ENCODE data around the gene GRM1. TPM values are rescaled to one million over a fixed set of nuclear protein-coding genes. Genes with fewer than 3 reads are reported as not detected.

Gene GRM1
- total RNA-seq, 2 experiments from 2014 or later: not detected

DNA sequence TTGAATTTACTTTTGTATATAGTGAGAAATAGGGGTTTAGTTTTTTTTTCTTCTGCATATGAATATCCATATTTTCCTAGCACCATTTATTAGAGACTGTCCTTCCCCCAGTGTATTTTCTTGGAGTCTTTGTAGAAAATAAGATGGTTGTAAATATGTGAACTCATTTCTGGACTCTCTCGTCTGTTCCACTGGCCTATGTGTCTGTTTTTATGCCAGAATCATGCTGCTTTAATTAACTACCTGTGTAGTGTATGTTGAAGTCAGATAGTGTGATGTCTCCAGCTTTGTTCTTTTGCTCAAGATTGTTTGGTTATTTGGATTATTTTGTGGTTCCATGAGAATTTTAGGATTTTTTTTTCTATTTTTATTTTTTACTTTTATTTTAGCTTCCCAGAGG lies 338.2 kb downstream of the GRM1 start:
- ATAC-seq: no peak
- CTCF ChIA-PET: no interaction called here

DNA sequence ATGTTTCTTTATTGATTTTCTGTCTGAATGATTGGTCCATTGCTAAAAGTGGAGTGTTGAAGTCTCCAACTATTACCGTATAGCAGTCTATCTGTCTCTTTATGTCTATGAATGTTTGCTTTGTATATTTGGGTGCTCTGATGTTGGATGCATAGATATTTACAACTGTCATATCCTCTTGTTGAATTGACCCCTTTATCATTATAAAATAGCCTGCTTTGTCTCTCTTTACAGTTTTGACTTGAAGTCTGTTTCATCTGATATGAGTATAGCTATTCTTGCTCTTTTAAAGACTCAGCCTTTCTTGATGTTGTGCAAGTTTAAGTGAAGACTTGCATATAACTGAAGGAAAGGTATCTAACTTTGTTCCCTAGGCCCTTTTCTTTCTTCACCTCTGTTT lies 341.0 kb downstream of the GRM1 start:
- no peak overlapping the region for H3K27ac Mint-ChIP-seq
- H3K4me1 Mint-ChIP-seq: no peaks in the 10 kb centered on the region
- H3K36me3 Mint-ChIP-seq: no peaks in the 10 kb centered on the region
- CTCF ChIA-PET: no interaction called here
- ATAC-seq (no peak), DNase-seq (no peak)
- H3K27me3 Mint-ChIP-seq: no peaks in the 10 kb centered on the region
- no peak overlapping the region for H3K4me3 Mint-ChIP-seq
- peaks cover 2% of the 10 kb centered on the region for H3K9me3 Mint-ChIP-seq (ENCODE audit: low read depth)

More for the DNA sequence above, 338.2 kb downstream of the GRM1 start:
- DNase-seq: no peak
- no peak overlapping the region for H3K27ac Mint-ChIP-seq
- H3K27me3 Mint-ChIP-seq: no peaks in the 10 kb centered on the region
- peaks cover 4% of the 10 kb centered on the region for H3K9me3 Mint-ChIP-seq (ENCODE audit: low read depth)
- no peak overlapping the region for H3K4me3 Mint-ChIP-seq
- no peaks in the 10 kb centered on the region for H3K36me3 Mint-ChIP-seq
- no peaks in the 10 kb centered on the region for H3K4me1 Mint-ChIP-seq

DNA sequence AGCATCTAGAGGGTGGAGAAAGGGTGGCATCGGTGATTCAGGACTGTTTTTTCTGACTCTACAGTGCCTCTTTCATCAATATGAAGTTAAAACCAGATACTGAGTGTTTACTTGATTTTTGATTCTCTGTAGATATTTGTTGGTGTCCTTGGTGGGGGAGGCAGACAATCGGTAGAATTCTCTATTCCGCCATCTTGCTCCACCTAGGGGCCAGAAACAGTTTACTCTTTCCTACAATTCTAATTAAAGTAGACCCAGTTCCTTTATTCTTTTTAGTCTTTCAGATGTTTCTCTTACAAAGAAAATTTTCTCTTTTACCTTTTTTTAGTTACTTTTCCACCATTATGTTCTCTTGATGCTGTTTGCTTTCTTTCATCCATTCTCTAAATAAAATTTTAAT lies 352.6 kb downstream of the GRM1 start:
- Mint-ChIP-seq H3K36me3 (no peaks in the 10 kb centered on the region), H3K9me3 (ENCODE audit: low read depth) (no peaks in the 10 kb centered on the region), H3K27ac (no peak overlapping the region), H3K4me3 (no peak overlapping the region), H3K4me1 (no peaks in the 10 kb centered on the region), H3K27me3 (no peaks in the 10 kb centered on the region)
- ATAC-seq: no peak
- CTCF ChIA-PET: no interaction called here
- no peak for DNase-seq

DNA sequence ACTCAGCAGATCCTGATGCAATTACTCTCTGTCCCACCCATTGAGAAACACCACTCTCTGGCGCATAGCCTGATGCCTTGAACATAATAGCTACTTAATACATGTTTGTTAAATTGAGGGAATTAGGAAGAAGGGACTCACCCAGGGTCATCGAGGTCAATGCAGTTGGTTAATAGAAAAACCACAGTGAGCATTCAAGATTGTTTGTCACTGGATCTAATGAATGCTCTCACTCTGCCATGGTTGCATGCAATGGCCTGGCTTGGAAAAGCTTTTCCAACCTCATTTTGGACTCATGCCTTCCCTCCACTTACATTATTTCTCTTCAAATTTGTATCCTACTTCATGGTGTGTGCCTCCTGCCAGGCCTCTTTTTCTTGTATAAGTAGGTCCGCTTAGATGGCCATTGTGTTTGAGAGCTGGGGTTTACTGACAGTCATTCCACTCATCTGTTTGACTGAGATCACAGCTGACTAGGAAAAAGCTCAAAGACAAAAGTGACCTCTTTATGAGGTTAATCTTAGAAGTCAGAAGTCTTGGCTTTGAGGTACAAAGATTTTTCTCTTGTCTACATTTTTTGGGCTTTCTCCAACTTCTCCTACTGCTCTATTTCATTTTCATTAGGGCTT lies 360.0 kb downstream of the GRM1 start:
- no peaks in the 10 kb centered on the region for H3K27me3 Mint-ChIP-seq
- no peak overlapping the region for H3K27ac Mint-ChIP-seq
- CTCF ChIA-PET: no interaction called here
- H3K4me1 Mint-ChIP-seq: no peaks in the 10 kb centered on the region
- no peaks in the 10 kb centered on the region for H3K36me3 Mint-ChIP-seq
- H3K4me3 Mint-ChIP-seq: no peak overlapping the region
- DNase-seq (no peak), ATAC-seq (no peak)
- no peaks in the 10 kb centered on the region for H3K9me3 Mint-ChIP-seq (ENCODE audit: low read depth)

DNA sequence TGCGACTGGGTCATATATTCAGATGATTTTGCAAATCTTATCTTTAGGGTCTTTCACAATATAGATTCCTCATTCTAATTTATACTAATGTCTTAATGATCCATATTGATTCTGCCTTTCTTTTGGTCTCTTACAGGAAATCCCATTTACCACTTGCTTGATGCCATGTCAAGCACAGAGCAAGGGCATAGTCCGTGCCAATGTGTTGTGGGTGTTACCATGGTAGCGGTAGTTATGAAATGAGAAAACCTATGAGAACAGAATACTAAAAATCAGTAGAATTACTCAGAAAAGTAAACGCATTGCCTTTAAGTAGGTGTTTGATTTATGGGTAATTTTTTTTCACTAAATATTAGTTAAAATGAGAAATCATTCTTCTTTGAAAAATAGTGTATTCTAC lies 360.9 kb downstream of the GRM1 start:
- no peaks in the 10 kb centered on the region for H3K9me3 Mint-ChIP-seq (ENCODE audit: low read depth)
- no peaks in the 10 kb centered on the region for H3K36me3 Mint-ChIP-seq
- H3K27ac Mint-ChIP-seq: no peak overlapping the region
- no peak for ATAC-seq
- no peaks in the 10 kb centered on the region for H3K27me3 Mint-ChIP-seq
- DNase-seq: no peak
- H3K4me1 Mint-ChIP-seq: no peaks in the 10 kb centered on the region
- H3K4me3 Mint-ChIP-seq: no peak overlapping the region
- CTCF ChIA-PET: no interaction called here

DNA sequence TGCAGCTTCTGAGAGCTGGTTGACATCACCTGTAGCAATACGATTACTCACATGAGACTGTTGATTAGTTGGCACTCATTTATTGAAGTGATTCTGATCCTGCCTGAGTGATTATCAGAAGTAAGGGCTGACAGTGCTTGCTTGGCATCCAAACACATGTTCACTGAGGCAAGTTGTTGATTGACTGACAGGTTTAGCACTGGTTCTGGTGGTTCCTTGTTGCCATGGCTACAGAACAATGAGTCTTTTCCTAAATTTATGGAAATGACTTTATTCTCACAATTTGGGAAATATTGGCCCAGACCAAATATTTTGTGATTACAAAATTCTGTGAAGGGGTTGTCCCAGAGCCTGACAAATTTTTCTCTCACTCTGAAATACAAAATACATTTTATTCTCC lies 368.8 kb downstream of the GRM1 start:
- CTCF ChIA-PET: no interaction called here
- DNase-seq: no peak
- H3K4me3 Mint-ChIP-seq: no peak overlapping the region
- H3K27ac Mint-ChIP-seq: no peak overlapping the region
- no peaks in the 10 kb centered on the region for H3K4me1 Mint-ChIP-seq
- H3K36me3 Mint-ChIP-seq: no peaks in the 10 kb centered on the region
- no peaks in the 10 kb centered on the region for H3K27me3 Mint-ChIP-seq
- no peaks in the 10 kb centered on the region for H3K9me3 Mint-ChIP-seq (ENCODE audit: low read depth)
- ATAC-seq: no peak

DNA sequence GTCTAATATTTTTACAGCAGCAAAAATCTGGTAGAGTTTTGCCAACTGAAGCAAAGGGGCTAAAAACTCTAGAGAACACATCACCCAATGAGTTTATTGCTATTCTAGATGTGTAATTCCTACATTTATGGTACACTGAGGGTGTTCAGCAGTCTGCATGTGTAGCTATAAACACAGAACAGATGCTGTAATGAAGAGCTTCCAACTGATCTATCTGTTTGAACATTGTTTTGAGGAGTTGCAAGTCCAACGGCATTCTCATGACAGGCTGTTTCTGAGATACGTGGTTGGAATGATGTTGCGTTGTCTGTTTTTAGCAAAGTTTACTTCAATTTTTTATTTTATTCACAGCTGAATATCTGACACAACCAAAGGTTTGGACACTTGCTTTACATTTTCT lies 373.6 kb downstream of the GRM1 start:
- no peak for DNase-seq
- no peaks in the 10 kb centered on the region for H3K4me1 Mint-ChIP-seq
- H3K27me3 Mint-ChIP-seq: no peaks in the 10 kb centered on the region
- H3K36me3 Mint-ChIP-seq: no peaks in the 10 kb centered on the region
- H3K9me3 Mint-ChIP-seq (ENCODE audit: low read depth): peaks cover 2% of the 10 kb centered on the region
- CTCF ChIA-PET: no interaction called here
- no peak for ATAC-seq
- H3K4me3 Mint-ChIP-seq: no peak overlapping the region
- no peak overlapping the region for H3K27ac Mint-ChIP-seq

DNA sequence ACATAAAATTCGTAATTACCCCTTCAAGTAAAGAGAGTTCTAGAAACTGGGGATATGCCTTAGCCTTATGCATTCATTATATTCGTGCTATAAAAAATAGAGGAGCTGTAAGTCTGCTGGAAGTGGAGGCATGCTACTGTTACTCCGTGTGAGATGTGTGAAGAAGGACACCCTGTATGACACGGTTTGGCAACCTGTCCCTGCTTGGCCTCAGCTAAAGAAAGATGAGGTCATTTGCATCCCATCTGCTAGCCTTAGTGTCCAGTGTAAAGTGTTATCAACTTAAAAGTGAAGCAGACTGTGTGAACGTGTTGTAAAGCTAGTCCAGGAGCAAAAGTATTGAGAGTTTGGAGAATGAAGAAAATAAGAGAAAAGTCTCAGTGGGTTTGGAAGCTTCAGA lies 379.7 kb downstream of the GRM1 start:
- CTCF ChIA-PET: no interaction called here
- no peaks in the 10 kb centered on the region for H3K27me3 Mint-ChIP-seq
- H3K4me1 Mint-ChIP-seq: no peaks in the 10 kb centered on the region
- H3K4me3 Mint-ChIP-seq: no peak overlapping the region
- H3K9me3 Mint-ChIP-seq (ENCODE audit: low read depth): peaks cover 2% of the 10 kb centered on the region
- DNase-seq (no peak), ATAC-seq (no peak)
- no peak overlapping the region for H3K27ac Mint-ChIP-seq
- no peaks in the 10 kb centered on the region for H3K36me3 Mint-ChIP-seq

DNA sequence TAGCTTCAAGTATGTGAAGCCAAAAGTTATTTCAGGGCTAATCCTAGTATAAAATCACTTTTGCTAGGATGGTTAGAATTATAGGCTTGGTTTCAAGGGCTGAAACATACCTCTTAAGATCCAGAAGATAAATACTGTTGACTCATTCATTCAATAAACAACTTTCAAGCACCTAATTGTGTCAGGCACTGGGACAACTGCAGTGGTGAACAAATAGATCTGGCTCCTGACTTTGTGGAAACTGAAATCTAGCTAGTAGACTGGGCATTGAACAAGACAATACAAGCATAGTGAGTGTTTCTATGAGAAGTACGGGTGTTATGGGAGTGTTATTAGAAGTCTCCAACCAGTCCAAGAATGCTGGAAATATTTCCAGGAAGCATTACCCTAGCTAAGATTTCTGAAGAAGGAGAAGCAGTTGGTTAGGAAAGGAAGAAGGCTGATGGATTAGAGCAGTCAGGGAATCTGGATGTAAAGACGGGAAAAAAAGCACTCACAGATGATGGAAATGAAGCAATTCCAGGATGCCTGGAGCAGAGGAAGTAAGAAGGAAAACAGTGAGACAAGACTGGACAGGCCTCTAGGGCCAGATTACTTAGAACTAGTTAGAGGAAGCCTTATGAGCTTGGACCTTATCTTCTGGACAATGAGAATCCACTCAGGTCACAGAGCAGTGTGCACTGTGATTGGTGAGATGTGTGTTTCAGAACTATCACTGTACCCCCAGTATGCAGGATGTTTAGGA lies 382.2 kb downstream of the GRM1 start:
- Mint-ChIP-seq H3K9me3 (ENCODE audit: low read depth) (no peaks in the 10 kb centered on the region), H3K27ac (no peak overlapping the region), H3K4me1 (no peaks in the 10 kb centered on the region), H3K4me3 (no peak overlapping the region), H3K27me3 (no peaks in the 10 kb centered on the region), H3K36me3 (no peaks in the 10 kb centered on the region)
- CTCF ChIA-PET: no interaction called here
- DNase-seq: no peak
- ATAC-seq: no peak

DNA sequence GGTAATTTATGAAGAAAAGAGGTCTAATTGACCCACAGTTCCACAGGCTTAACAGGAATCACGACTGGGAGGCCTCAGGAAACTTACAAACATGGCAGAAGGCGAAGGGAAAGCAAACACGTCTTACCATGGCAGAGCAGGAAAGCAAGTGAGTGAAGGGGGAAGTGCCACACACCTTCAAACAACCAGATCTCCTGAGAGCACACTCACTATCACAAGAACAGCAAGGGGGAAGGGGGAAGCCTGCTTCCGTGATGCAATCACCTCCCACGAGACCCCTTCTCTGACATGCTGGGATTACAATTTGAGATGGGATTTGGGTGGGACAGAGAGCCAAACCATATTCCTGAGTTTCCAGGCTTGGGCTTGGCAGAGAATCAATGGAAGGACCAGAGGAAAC lies 390.7 kb downstream of the GRM1 start:
- CTCF ChIA-PET: no interaction called here
- H3K27me3 Mint-ChIP-seq: no peaks in the 10 kb centered on the region
- DNase-seq: no peak
- ATAC-seq: no peak
- no peaks in the 10 kb centered on the region for H3K36me3 Mint-ChIP-seq
- H3K27ac Mint-ChIP-seq: no peak overlapping the region
- H3K9me3 Mint-ChIP-seq (ENCODE audit: low read depth): no peaks in the 10 kb centered on the region
- no peak overlapping the region for H3K4me3 Mint-ChIP-seq
- no peaks in the 10 kb centered on the region for H3K4me1 Mint-ChIP-seq

DNA sequence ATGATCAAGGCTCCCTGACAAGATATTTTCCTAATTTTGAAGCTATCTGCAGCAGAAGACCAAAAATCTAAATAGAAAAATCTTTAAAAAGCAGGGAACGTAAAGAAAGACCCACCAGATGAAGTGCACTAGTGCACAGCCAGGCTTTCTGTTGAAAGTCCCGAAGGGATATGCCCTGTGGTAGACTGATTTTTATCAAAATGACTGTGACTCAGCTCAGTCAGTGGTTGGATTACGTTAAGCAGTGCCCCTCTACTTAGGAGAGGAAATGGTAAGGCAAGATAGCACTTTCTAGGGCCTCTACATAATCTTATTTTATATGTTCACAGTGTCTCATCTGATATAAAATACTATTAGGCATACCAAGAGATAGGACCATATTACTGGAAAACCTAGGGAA lies 391.4 kb downstream of the GRM1 start:
- no peak for DNase-seq
- H3K36me3 Mint-ChIP-seq: no peaks in the 10 kb centered on the region
- H3K27me3 Mint-ChIP-seq: no peaks in the 10 kb centered on the region
- ATAC-seq: no peak
- no peaks in the 10 kb centered on the region for H3K9me3 Mint-ChIP-seq (ENCODE audit: low read depth)
- no peaks in the 10 kb centered on the region for H3K4me1 Mint-ChIP-seq
- H3K27ac Mint-ChIP-seq: no peak overlapping the region
- no peak overlapping the region for H3K4me3 Mint-ChIP-seq
- CTCF ChIA-PET: no interaction called here

DNA sequence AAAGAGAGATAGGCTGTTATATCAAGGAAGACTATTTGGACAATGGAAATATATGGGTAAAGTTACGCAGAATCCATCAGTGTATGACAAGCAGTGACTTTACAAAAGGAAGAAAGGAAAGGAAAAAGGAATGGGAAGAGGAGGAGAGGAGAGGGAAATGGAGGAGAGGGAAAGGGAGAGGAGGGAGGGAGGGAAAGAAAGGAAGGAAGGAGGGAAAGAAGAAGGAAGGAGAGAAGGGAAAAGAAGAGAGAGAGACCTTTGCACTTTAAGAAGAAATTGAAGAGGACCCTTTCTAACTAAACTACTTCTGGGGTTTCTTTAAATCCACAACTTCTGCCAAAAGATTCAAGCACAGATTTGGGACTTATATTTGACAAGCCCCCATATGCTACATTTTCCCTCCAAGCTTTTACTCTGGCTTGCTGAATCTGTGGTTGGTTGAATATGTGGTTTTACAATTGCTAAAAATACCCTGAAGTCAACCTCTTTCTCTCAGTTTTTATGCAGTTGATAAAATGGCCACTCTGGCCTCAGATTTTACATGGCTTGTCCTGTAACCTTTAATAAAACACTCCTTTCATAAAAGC lies 394.0 kb downstream of the GRM1 start:
- no peaks in the 10 kb centered on the region for H3K9me3 Mint-ChIP-seq (ENCODE audit: low read depth)
- H3K4me3 Mint-ChIP-seq: no peak overlapping the region
- no peaks in the 10 kb centered on the region for H3K27me3 Mint-ChIP-seq
- H3K36me3 Mint-ChIP-seq: no peaks in the 10 kb centered on the region
- CTCF ChIA-PET: no interaction called here
- no peak for ATAC-seq
- H3K27ac Mint-ChIP-seq: no peak overlapping the region
- no peak for DNase-seq
- H3K4me1 Mint-ChIP-seq: no peaks in the 10 kb centered on the region

DNA sequence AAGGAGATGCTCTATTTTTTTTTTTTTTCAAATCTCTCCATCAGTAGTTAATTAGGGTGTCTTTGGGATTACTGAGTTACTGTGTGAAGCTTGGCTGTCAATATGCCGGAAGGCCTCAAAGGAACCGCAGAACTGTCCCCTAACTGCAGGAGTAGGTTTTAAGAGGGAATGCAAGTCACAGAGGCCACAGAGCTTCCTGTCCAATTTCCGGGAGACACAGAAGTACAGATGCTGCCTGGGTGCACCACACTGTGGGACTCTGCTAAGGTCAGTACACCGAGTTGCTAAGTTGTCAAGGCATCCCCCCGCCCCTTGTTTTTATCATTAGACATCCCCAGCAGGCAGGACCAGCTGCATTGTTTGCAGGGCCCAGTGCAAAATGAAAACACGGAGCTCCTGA lies 394.6 kb downstream of the GRM1 start:
- Mint-ChIP-seq H3K36me3 (no peaks in the 10 kb centered on the region), H3K9me3 (ENCODE audit: low read depth) (no peaks in the 10 kb centered on the region), H3K4me1 (no peaks in the 10 kb centered on the region), H3K27ac (no peak overlapping the region), H3K27me3 (no peaks in the 10 kb centered on the region), H3K4me3 (no peak overlapping the region)
- no peak for DNase-seq
- no peak for ATAC-seq
- CTCF ChIA-PET: no interaction called here

DNA sequence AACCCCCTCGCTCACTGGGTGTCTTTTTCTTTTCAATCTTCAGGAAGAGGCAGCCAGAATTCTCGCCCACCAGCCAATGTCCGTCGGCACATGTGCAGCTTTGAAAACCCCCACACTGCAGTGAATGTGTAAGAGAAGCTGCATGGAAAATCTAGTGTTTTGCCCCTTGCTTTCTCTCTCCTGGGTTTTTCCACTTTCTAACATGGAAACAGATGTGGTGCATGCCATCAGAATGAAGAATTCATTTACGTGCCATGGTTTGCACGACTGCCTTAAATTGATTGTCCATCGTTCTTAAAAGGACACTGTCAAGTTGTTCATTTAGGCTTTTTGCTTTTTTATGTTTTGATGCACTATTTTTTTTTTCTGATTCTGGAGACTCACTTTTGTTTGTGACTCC lies 397.7 kb downstream of the GRM1 start:
- ATAC-seq: no peak
- Mint-ChIP-seq H3K4me1 (no peaks in the 10 kb centered on the region), H3K27me3 (no peaks in the 10 kb centered on the region), H3K27ac (no peak overlapping the region), H3K4me3 (no peak overlapping the region), H3K36me3 (no peaks in the 10 kb centered on the region), H3K9me3 (ENCODE audit: low read depth) (no peaks in the 10 kb centered on the region)
- CTCF ChIA-PET: no interaction called here
- no peak for DNase-seq

Measured in activated CD8-positive, alpha-beta memory T cell treated with anti-CD3 and anti-CD28 coated beads, Interleukin-2, amount 10 ng/mL, durations not matched to agents 7 days and 5 days (primary cell).